Lower lobe of right lung (tissue), 2 donors: ENCODE results near the gene GAS2L1. TPM values are rescaled to one million over a fixed set of nuclear protein-coding genes. Genes with fewer than 3 reads are reported as not detected.

ENCODE experiments used
- ATAC-seq, 2 donors: fragments of 200-7000 bp; cut with Tn5 transposase; one replicate each; pipeline ENCODE4 v1.9.1; 2020 to 2022; ENCODE audit warnings: mild to moderate bottlenecking in 2 of 2, moderate library complexity in 2 of 2
- DNase-seq: peaks from one replicate; pipeline ENCODE4 v3.0.0-alpha.2; 2020
- H3K27ac ChIP-seq: fragments of 200-600 bp; one replicate; pipeline ENCODE4 v1.8.0; 2022
- H3K27me3 ChIP-seq: fragments of 200-600 bp; one replicate; pipeline ENCODE4 v1.8.0; 2022; ENCODE audit warnings: low read depth
- H3K36me3 ChIP-seq: fragments of 200-600 bp; one replicate; pipeline ENCODE4 v1.8.0; 2022; ENCODE audit warnings: mild to moderate bottlenecking
- H3K4me1 ChIP-seq: fragments of 200-600 bp; one replicate; pipeline ENCODE4 v1.8.0; 2022
- H3K4me3 ChIP-seq: fragments of 200-600 bp; one replicate; pipeline ENCODE4 v1.8.0; 2022; ENCODE audit warnings: mild to moderate bottlenecking
- H3K9me3 ChIP-seq: fragments of 200-600 bp; one replicate; pipeline ENCODE4 v1.8.0; 2022
- intact Hi-C: fragments of 100-400 bp; cut with DNase I; formaldehyde crosslinking; loops from one replicate; pipeline ENCODE4 v1.11.0; 2022
- total RNA-seq: library from RNA; stranded (reverse); fragmentation: NEBNext Ultra II Directional; extraction: Animal tissue kit (Norgen Biotek cat#: 25700); gene quantifications from one replicate; pipeline ENCODE4 v1.2.1, GENCODE V29; 2021
- TF ChIP-seq, protein P1 (sequence below): fragments of 200-600 bp; IDR thresholded peaks from one replicate; pipeline ENCODE4 v1.8.0; 2022; ENCODE audit warnings: antibody characterized with exemption, mild to moderate bottlenecking
- donor health status: DM: no; HTN: yes; CAD: no; lungs with severe emphysema.

The GAS2L1 gene
- total RNA-seq, 1 donor from 2014 or later, result 29.9 TPM

DNA sequence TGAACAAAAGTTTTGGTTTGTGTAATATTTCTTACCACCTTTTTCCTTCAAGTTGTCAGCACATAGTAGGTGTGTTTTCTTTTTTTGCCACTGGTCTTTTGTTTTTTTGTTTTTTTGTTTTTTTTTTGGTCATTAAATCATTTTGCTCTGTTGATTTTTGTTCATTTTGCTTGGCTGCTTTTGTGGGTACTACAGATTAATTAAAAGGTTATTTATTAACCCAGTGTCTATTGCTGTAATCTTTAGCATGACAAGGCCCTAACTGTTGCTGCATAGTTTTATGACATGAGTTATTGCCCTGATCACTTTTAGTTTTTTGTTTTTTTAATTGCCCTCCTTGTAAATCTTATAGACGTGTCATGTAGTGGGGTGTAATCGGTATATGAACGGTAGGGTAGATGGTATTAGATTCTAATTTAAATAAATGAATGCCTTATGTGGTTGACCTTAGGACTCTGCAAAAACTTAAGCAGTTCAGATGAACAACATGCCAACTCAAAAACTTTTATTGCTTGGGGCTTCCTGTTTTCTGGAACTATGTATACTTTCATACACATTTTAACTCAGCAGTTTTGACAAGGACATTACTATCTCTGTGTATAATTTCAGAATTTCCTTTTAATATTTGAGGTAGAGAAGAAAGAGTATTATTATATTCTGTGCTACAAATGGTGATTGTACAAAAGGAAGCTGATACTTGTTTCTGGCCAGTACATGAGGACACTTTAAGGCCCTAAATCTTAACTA lies 30.5 kb upstream of the GAS2L1 start:
- Histone ChIP-seq H3K4me1 (peaks cover 55% of the 10 kb centered on the region), H3K27me3 (no peaks in the 10 kb centered on the region), H3K9me3 (no peaks in the 10 kb centered on the region), H3K27ac (no peak overlapping the region), H3K4me3 (no peak overlapping the region), H3K36me3 (peaks cover 91% of the 10 kb centered on the region)
- DNase-seq (no peak), ATAC-seq (no peak)
- intact Hi-C loops, result no loop called here
- TF ChIP-seq, protein P1, sequence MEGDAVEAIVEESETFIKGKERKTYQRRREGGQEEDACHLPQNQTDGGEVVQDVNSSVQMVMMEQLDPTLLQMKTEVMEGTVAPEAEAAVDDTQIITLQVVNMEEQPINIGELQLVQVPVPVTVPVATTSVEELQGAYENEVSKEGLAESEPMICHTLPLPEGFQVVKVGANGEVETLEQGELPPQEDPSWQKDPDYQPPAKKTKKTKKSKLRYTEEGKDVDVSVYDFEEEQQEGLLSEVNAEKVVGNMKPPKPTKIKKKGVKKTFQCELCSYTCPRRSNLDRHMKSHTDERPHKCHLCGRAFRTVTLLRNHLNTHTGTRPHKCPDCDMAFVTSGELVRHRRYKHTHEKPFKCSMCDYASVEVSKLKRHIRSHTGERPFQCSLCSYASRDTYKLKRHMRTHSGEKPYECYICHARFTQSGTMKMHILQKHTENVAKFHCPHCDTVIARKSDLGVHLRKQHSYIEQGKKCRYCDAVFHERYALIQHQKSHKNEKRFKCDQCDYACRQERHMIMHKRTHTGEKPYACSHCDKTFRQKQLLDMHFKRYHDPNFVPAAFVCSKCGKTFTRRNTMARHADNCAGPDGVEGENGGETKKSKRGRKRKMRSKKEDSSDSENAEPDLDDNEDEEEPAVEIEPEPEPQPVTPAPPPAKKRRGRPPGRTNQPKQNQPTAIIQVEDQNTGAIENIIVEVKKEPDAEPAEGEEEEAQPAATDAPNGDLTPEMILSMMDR, result no peak

DNA sequence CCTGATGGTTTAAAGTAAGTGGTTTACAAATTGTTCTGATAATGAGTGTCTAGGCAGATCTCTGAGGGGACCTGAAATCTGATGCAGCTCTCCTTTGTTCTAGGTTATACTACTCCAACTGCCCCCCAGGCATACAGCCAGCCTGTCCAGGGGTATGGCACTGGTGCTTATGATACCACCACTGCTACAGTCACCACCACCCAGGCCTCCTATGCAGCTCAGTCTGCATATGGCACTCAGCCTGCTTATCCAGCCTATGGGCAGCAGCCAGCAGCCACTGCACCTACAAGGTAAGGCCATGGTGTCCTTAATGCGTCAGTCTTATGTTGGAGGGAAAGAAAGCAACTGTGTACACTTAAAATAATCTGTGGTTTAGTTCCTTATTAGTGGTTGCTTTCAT lies 28.5 kb upstream of the GAS2L1 start:
- H3K36me3 ChIP-seq, result peaks cover 100% of the 10 kb centered on the region
- peaks cover 37% of the 10 kb centered on the region for H3K4me1 ChIP-seq
- H3K27me3 ChIP-seq, result no peaks in the 10 kb centered on the region
- DNase-seq (no peak), ATAC-seq (peak in 1 of 2 donors; percentile 35)
- intact Hi-C loops, result no loop called here
- no peak overlapping the region for H3K27ac ChIP-seq
- TF ChIP-seq, protein P1, result no peak
- H3K9me3 ChIP-seq, result no peaks in the 10 kb centered on the region
- no peak overlapping the region for H3K4me3 ChIP-seq

DNA sequence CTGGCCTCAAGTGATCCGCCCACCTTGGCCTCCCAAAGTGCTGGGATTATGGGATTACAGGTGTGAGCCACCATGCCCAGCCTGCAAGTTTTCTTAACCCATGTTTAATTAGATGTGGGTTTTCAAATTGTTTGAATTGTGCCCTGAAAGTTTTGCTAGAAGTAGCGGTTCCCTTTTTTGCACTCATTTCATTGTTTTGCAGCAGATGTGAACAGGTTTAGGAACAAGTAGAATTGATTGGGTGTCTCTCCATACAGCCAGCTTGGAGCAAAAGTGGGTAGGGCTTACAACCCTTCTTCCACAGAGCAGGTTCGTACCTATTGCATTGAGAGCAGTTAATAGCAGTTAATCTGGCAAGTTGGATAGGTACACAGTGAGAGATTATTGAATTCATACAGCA lies 22.3 kb upstream of the GAS2L1 start:
- Histone ChIP-seq H3K27me3 (no peaks in the 10 kb centered on the region), H3K4me3 (no peak overlapping the region), H3K4me1 (no peaks in the 10 kb centered on the region), H3K27ac (no peak overlapping the region), H3K36me3 (peaks cover 100% of the 10 kb centered on the region), H3K9me3 (no peaks in the 10 kb centered on the region)
- TF ChIP-seq, protein P1, result no peak
- no peak for DNase-seq
- intact Hi-C loops, result no loop called here
- ATAC-seq, result no peak

DNA sequence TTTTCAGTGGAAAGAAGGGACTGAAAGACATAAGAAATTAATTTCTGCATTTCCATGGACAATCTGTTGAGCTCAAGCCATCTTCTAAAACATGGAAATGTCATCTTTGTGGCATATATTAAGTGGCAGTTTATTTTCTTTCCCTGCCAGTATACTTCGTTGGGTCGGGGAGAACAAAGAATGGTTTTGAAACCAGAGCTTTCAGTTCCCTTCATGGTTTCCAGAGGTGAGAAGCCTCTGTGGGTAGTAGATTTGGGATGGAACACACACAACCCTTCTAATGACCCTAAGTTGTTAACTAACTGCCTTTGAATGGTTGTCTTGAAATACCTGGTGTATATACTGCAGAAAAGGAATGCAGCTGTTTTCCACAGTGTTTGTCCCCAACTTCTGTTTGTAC lies 17.6 kb upstream of the GAS2L1 start:
- TF ChIP-seq, protein P1, result no peak
- DNase-seq (no peak), ATAC-seq (no peak)
- Histone ChIP-seq H3K9me3 (no peaks in the 10 kb centered on the region), H3K27me3 (no peaks in the 10 kb centered on the region), H3K27ac (no peak overlapping the region), H3K4me1 (no peaks in the 10 kb centered on the region), H3K36me3 (peaks cover 100% of the 10 kb centered on the region), H3K4me3 (no peak overlapping the region)
- intact Hi-C loops, result no loop called here

DNA sequence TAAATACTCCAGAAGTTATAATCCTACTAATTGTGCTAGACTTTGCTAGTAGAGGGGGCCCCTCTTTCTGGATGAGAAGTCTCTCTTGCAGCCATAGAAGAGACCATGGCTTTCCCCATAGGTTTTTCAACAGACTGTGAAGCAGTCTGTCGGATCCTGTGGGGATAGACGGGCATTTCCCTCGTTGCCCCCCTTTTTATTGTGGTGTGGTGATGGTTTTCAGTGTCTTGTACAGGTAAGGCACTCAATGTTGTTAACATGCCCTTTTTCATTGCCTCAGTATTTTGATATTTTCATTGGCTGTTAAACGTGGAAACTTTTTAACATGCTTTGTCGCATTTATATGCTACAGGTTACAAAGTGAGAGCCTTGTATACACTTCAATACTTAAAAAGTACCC lies 16.4 kb upstream of the GAS2L1 start:
- TF ChIP-seq, protein P1, result no peak
- H3K27ac ChIP-seq, result no peak overlapping the region
- ATAC-seq, result no peak
- H3K36me3 ChIP-seq, result peaks cover 100% of the 10 kb centered on the region
- H3K4me3 ChIP-seq, result no peak overlapping the region
- no peaks in the 10 kb centered on the region for H3K27me3 ChIP-seq
- DNase-seq, result no peak
- no peaks in the 10 kb centered on the region for H3K9me3 ChIP-seq
- intact Hi-C loops, result no loop called here
- H3K4me1 ChIP-seq, result no peaks in the 10 kb centered on the region
